Measurements from ENCODE around the gene MRFAP1L1. TPM values are rescaled to one million over a fixed set of nuclear protein-coding genes. Genes with fewer than 3 reads are reported as not detected.

The MRFAP1L1 gene
- total and polyA plus RNA-seq, 2 donors from 2014 or later, result 57.1 to 69.1 TPM

GRCh38 chr4:6733358-6734164 is 23.9 kb upstream of the MRFAP1L1 start:
- TF ChIP-seq CTCF (IDR thresholded peaks at IDR 0.05; ENCODE audit: borderline replicate concordance, extremely low read depth, insufficient read depth), result no peak
- Histone ChIP-seq H3K27me3 (ENCODE audit: control insufficient read depth, insufficient read depth, low read length) (no peaks in the 10 kb centered on the region), H3K4me1 (ENCODE audit: control insufficient read depth in 2 of 3, insufficient read depth in 2 of 3, low read depth in 1 of 3, low read length in 3 of 3) (no peaks in the 10 kb centered on the region), H3K9me3 (ENCODE audit: control insufficient read depth in 2 of 3, insufficient read depth in 1 of 3, low read length in 3 of 3) (no peaks in the 10 kb centered on the region), H3K36me3 (ENCODE audit: control insufficient read depth in 2 of 3, insufficient read depth in 3 of 3, low read length in 3 of 3) (no peaks in the 10 kb centered on the region), H3K9ac (ENCODE audit: low read length in 3 of 3) (no peak overlapping the region), H3K27ac (ENCODE audit: low read depth in 2 of 2, low read length in 2 of 2) (no peak overlapping the region), H3K4me3 (ENCODE audit: low read length in 3 of 3) (no peak overlapping the region)
- FAIRE-seq, result no peak
- intact Hi-C loops (cut with DNase I), result no loop called here
- peak in 1 of 5 donors; percentile 24 for DNase-seq

GRCh38 chr4:6732441-6733357 is 23.0 kb upstream of the MRFAP1L1 start:
- FAIRE-seq (no peak), DNase-seq (peak in 2 of 5 donors; percentile 23 to 85)
- H3K4me3 ChIP-seq (ENCODE audit: low read length in 3 of 3), result no peak overlapping the region
- TF ChIP-seq CTCF (IDR thresholded peaks at IDR 0.05; ENCODE audit: borderline replicate concordance, extremely low read depth, insufficient read depth), result no peak
- intact Hi-C loops (cut with DNase I), result no loop called here
- H3K36me3 ChIP-seq (ENCODE audit: control insufficient read depth in 2 of 3, insufficient read depth in 3 of 3, low read length in 3 of 3), result no peaks in the 10 kb centered on the region
- H3K27ac ChIP-seq (ENCODE audit: low read depth in 2 of 2, low read length in 2 of 2), result no peak overlapping the region
- H3K9ac ChIP-seq (ENCODE audit: low read length in 3 of 3), result no peak overlapping the region
- no peaks in the 10 kb centered on the region for H3K9me3 ChIP-seq (ENCODE audit: control insufficient read depth in 2 of 3, insufficient read depth in 1 of 3, low read length in 3 of 3)
- H3K27me3 ChIP-seq (ENCODE audit: control insufficient read depth, insufficient read depth, low read length), result no peaks in the 10 kb centered on the region
- no peaks in the 10 kb centered on the region for H3K4me1 ChIP-seq (ENCODE audit: control insufficient read depth in 2 of 3, insufficient read depth in 2 of 3, low read depth in 1 of 3, low read length in 3 of 3)

- H3K9me3 ChIP-seq (ENCODE audit: control insufficient read depth in 2 of 3, insufficient read depth in 1 of 3, low read length in 3 of 3), result no peaks in the 10 kb centered on the region
- H3K36me3 ChIP-seq (ENCODE audit: control insufficient read depth in 2 of 3, insufficient read depth in 3 of 3, low read length in 3 of 3), result no peaks in the 10 kb centered on the region
- intact Hi-C loops (cut with DNase I), result no loop called here
- no peaks in the 10 kb centered on the region for H3K4me1 ChIP-seq (ENCODE audit: control insufficient read depth in 2 of 3, insufficient read depth in 2 of 3, low read depth in 1 of 3, low read length in 3 of 3)
- no peak for DNase-seq
- no peak for FAIRE-seq
- no peaks in the 10 kb centered on the region for H3K27me3 ChIP-seq (ENCODE audit: control insufficient read depth, insufficient read depth, low read length)
- H3K27ac ChIP-seq (ENCODE audit: low read depth in 2 of 2, low read length in 2 of 2), result no peak overlapping the region
- no peak for TF ChIP-seq CTCF (IDR thresholded peaks at IDR 0.05; ENCODE audit: borderline replicate concordance, extremely low read depth, insufficient read depth)
- H3K9ac ChIP-seq (ENCODE audit: low read length in 3 of 3), result no peak overlapping the region
- H3K4me3 ChIP-seq (ENCODE audit: low read length in 3 of 3), result no peak overlapping the region
Observed at GRCh38 chr4:6731780-6732179, 22.1 kb upstream of the MRFAP1L1 start.

All from kidney (tissue), 14 donors.